Measurements from ENCODE around the gene C6orf136.

DNA sequence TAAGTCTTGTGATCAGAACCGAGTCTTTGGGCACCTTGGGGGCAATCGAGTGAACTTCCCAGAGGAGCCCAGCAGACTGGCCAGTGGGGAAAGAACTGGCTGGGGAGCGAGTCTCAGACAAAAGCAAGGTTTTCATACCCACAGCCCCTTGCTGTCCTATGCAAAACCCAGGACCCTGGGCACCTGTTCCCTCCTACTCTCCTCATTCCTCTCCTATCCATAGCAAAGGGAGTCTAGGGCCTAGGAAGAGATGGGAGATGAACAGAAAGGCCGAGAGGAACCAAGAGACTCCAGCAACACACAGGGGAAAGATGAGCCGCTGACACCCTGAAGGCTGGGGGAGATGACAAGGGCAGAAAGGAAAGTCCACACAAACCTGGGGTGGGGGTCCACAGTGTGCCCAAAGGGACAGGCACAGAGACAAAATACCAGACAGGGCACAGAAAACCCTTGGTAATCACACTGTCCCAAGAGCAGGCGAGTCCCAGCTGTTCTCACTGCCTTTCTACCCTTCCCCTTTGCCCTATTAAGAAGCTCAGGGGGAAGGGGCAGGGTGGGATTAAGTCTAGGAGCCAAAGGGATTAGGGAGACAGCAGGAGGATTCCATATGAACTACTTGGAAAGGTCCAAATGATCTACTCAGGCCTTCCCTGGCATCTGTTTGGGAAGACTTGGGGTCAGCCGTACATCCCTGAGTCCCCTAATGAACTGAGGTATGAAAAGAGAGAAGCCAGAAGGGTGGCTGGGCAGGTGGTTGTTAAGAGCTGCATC is 33.0 kb downstream of the C6orf136 start:
- TF ChIP-seq EGR1 (IDR thresholded peaks at IDR 0.05; ENCODE audit: low read depth in 2 of 2) (no peak), HNF4G (IDR thresholded peaks at IDR 0.05) (no peak), TAF1 (conservative IDR thresholded peaks at IDR 0.05) (no peak), RAD21 (IDR thresholded peaks at IDR 0.05) (no peak), HNF4A (conservative IDR thresholded peaks at IDR 0.05) (no peak)
- TF ChIP-seq, protein P1, sequence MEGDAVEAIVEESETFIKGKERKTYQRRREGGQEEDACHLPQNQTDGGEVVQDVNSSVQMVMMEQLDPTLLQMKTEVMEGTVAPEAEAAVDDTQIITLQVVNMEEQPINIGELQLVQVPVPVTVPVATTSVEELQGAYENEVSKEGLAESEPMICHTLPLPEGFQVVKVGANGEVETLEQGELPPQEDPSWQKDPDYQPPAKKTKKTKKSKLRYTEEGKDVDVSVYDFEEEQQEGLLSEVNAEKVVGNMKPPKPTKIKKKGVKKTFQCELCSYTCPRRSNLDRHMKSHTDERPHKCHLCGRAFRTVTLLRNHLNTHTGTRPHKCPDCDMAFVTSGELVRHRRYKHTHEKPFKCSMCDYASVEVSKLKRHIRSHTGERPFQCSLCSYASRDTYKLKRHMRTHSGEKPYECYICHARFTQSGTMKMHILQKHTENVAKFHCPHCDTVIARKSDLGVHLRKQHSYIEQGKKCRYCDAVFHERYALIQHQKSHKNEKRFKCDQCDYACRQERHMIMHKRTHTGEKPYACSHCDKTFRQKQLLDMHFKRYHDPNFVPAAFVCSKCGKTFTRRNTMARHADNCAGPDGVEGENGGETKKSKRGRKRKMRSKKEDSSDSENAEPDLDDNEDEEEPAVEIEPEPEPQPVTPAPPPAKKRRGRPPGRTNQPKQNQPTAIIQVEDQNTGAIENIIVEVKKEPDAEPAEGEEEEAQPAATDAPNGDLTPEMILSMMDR (IDR thresholded peaks at IDR 0.05; ENCODE audit: low read depth, low read length, missing input control): no peak
- TF ChIP-seq, protein P2, sequence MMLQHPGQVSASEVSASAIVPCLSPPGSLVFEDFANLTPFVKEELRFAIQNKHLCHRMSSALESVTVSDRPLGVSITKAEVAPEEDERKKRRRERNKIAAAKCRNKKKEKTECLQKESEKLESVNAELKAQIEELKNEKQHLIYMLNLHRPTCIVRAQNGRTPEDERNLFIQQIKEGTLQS (IDR thresholded peaks at IDR 0.05): no peak
- TF ChIP-seq, protein P3, sequence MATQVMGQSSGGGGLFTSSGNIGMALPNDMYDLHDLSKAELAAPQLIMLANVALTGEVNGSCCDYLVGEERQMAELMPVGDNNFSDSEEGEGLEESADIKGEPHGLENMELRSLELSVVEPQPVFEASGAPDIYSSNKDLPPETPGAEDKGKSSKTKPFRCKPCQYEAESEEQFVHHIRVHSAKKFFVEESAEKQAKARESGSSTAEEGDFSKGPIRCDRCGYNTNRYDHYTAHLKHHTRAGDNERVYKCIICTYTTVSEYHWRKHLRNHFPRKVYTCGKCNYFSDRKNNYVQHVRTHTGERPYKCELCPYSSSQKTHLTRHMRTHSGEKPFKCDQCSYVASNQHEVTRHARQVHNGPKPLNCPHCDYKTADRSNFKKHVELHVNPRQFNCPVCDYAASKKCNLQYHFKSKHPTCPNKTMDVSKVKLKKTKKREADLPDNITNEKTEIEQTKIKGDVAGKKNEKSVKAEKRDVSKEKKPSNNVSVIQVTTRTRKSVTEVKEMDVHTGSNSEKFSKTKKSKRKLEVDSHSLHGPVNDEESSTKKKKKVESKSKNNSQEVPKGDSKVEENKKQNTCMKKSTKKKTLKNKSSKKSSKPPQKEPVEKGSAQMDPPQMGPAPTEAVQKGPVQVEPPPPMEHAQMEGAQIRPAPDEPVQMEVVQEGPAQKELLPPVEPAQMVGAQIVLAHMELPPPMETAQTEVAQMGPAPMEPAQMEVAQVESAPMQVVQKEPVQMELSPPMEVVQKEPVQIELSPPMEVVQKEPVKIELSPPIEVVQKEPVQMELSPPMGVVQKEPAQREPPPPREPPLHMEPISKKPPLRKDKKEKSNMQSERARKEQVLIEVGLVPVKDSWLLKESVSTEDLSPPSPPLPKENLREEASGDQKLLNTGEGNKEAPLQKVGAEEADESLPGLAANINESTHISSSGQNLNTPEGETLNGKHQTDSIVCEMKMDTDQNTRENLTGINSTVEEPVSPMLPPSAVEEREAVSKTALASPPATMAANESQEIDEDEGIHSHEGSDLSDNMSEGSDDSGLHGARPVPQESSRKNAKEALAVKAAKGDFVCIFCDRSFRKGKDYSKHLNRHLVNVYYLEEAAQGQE (IDR thresholded peaks at IDR 0.05): no peak
- TF ChIP-seq, protein P4, sequence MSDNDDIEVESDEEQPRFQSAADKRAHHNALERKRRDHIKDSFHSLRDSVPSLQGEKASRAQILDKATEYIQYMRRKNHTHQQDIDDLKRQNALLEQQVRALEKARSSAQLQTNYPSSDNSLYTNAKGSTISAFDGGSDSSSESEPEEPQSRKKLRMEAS (IDR thresholded peaks at IDR 0.05): no peak
